GM21381 (cell line): ENCODE measurements around the gene SLC4A8.
"Not testable (repeated sequence)": the region's sequence is repeated elsewhere in the genome, so short reads cannot be mapped to it uniquely, and the experiment has no call there.

ENCODE experiments used
- ATAC-seq: cut with Tn5 transposase; IDR thresholded peaks from one replicate; pipeline ENCODE4 v1.9.1; 2021; ENCODE audit warnings: mild to moderate bottlenecking, moderate library complexity; ENCODE audit not compliant: unreplicated experiment

The SLC4A8 gene

DNA sequence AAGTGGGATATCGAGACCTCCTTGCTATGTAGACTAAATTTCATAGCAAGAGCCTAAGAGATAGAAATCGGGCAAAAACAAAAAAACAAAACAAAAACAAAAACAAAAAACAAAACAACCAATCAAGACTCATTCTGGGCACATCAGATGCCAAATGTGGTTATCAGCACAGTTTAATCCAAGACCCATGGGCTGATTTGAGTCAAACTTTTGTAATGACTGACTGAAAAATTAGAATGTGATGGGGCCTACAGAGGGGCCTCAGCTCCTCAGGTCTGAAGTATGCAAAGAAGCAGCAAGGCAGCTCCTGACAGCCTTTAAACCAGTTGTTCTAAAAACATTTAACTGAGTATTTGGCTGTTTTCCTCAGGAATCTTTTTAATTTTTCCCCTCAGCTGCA, 49.3 kb downstream of the SLC4A8 start:
- ATAC-seq = no peak

DNA sequence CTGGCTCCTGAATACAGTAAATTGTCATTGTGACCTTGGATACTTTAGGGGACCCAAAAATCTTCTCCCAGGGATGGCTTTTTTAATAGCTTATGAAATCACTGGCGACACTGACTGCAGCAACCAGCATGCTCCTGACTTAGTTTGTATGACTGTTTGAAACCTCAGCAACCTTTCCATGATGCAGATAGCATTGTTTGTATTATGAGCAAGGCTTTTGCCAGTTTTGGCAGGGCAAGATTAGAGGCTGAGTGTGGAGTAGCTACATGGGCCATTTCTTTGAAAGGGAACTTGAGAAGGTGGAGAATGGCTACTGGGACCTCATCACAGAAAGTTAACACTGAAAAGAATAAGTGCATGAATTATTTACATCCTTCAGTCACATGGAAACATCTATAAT, 50.9 kb downstream of the SLC4A8 start:
- ATAC-seq = no peak

DNA sequence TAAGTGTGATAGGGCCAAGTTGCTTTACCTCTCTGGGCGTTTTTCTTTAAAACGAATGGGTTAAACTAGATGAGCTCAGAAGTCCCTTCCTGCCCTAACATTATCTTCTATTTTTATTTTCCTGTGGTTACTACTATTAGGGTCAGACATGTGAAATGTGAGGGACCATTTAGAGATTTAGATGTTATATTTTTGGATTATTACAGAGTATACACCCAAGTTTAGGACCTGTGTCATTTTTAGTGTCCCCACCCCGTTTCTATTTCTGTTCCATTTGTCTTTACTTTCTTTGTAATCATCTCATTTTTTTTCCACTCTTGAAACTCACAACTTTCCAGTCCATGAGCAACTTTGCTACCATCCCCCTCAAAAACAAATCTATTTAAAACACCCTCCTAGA, 56.3 kb downstream of the SLC4A8 start:
- no peak for ATAC-seq

DNA sequence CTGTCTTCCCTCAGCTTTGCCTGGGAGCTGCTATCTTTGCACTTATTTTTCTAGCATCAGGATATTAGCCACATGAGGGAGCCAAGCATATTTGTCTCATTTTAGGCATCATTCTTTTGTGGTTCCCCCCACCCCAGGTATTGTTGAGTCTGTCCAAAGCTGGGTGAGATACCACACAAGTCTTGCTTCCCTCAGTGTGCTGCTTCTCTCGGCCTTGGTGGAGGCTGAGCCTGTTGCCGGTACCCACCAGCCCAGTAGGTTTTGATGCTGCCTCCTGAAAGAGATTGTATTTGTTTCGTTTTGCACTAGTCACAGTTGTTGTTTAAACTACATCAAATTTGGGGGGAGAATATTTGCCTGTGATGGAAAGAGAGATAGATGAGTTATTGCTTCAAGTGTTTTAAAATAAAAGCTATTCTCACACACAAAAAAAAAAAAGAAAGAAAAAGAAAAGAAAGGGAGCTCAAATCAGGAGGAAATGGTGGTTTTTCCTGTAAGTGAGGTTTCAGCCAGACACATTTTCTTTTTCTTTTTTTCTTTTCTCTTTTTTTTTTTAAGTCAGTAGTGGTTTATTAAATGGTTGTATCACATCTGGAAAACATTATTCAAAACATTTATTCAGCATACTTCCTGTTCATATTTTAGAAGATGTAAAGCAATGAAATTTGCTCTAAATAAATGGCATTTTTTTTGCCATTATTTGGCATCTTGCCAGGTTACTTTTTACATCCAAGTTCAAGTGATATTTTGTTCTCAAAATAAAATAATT, 58.5 kb downstream of the SLC4A8 start:
- no peak for ATAC-seq

DNA sequence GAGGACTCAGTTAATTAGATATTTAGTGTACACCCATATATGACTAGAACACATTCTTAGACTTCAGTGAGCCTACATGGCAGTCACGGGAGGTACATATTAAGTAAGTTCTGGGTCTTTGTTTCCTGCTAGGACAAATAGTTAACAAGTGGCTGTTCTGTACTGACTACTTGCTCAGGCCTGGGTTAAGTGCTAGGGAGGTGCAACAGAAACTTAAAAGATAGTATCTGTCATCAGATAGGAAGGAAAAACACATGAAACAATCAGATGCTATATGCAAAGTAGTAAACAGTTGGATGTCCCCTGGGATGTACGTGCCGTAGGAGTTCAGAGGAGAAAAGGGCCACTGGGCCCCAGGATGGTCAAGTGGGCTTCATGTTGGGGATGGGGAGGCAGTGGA, 59.5 kb downstream of the SLC4A8 start:
- ATAC-seq = no peak

DNA sequence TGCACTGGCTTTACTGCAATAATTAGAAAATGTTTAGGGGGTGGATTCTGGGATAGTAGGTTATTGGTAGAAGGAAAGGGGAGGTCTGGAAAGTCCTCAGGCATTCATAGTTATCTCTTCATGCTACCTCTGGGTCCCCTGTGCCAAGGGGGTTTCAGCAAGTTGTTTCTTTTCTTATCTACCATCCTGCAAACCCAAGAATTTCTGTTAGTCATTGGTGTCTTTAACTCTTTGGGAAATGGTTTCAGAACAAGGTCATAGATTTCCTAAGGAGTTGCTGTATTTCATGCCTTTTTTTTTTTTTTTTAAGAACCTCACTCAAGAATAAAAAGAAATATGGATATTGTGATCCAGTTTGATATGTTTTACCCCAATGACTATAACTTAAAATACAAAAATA, 63.6 kb downstream of the SLC4A8 start:
- no peak for ATAC-seq

DNA sequence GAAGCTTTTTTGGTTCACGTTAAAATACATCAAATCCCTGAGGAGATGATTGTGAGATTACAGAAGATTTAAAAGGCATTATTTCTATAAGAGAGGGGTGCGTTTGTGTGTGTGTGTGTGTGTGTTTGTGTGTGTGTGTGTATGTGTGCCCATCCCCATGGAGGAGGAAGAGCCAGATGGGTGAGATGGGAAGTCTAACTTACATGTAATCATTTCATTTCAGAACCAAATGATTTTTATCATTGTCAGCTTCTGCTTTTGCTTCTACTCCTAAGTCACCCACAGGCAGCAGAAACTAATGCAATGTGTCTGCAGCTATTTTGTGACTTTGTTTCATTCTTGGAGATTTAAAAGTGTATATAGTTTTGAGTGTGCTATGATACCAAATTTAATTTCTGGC, 68.7 kb downstream of the SLC4A8 start:
- no peak for ATAC-seq

DNA sequence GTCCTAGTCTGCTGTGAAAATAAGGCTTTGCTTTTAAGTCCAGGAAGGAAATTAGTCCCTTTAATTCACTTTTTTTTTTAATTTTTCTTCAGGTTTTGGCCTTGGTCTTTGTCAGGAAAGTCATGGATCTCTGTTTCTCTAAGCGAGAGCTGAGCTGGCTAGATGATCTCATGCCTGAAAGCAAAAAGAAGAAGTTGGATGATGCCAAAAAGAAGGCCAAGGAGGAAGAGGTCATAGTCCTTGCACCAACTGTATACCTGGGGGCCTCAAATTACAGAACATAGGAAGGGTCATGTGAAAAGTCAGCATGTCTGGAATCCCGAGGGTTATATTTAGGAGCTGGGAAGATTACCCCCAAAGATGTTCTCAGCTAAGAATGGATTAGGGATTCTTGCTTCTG, 72.3 kb downstream of the SLC4A8 start:
- ATAC-seq = no peak

DNA sequence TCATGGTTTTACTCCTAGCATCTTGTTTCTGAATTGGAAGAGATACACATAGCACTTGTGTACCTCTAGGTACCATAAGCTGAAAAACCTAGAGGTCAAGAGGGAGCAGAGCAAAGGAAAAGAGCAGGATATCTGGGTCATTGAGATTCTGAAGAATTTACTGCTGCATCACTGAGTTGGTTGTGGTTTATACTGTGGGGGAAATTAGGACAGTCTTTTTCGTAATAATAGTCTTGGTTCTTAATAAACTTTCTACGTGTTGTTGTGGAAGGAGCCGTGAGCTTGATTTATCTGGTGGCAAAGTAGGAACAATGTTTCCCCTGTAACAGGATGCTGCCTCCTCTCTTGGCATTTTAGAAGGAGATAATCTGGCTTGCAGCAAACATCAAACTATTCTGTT, 80.2 kb downstream of the SLC4A8 start:
- ATAC-seq = no peak

DNA sequence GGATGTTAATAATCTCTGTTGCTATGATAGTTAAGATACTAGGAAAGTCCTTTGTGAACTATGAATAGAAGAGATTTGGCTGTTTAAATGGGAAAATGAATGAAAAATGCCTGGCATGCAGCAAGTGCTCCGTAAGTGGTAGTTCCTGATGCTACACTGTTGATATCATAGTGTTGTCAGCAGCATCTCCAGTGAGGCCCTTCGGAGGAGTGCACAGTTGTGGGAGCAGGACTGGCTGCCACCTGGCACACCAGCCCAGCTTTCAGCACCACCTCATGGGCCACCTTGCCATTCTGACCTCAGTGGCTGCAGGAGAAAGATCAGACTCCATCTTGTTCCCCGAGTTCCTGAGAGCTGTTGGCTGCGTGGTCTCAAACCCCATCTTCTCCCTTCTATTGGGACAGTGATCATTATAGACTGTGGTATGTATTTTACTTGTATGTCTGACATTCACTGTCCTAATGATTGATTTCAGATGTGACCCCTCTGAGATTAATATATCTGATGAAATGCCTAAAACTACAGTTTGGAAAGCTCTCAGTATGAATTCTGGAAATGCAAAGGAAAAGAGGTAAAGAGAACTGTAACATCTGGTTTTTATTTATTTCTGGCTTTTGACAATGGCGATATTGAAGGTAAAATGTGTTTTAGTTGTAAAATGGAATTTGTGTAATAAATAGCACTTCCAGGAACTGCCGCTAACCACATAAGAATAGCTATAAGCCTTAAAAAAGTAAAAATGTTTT, 80.9 kb downstream of the SLC4A8 start:
- ATAC-seq = no peak

DNA sequence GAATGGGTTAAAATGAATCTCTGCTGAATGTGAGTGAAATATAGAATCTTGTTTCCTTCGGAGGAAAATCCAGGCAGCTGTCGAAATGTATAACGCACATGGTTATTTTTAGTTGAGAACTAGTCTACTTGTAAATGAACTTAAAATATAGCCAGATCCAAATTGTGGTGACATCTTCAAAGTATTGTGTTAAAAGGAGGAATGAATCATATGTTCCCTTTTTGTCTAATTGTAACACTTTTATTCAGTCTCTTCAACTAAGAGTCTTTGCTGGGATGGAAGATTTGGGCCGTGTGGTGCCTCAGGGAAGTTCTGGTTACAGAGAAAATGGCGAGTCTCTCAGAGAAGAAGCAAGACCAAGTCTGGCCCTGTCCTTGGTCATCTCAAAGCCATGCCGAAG, 82.5 kb downstream of the SLC4A8 start:
- no peak for ATAC-seq

DNA sequence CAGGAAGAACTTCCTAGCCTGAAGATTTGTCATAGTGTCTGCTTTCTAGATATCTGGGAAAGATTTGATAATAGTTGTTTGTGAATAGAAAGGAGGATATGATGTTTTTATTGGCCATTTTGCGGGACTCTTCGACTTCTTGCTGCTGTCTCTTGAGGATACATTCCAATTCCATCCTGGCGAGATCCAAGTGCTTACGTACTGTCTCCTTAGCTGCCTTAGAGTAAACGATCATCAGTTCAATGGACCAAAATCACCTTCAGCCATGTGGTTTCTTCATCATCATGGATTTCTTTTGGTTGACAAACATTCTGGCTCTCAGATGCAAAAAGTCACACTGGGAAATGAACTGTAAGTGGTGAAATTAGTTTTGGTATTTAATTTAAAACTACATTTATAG, 83.7 kb downstream of the SLC4A8 start:
- no peak for ATAC-seq

DNA sequence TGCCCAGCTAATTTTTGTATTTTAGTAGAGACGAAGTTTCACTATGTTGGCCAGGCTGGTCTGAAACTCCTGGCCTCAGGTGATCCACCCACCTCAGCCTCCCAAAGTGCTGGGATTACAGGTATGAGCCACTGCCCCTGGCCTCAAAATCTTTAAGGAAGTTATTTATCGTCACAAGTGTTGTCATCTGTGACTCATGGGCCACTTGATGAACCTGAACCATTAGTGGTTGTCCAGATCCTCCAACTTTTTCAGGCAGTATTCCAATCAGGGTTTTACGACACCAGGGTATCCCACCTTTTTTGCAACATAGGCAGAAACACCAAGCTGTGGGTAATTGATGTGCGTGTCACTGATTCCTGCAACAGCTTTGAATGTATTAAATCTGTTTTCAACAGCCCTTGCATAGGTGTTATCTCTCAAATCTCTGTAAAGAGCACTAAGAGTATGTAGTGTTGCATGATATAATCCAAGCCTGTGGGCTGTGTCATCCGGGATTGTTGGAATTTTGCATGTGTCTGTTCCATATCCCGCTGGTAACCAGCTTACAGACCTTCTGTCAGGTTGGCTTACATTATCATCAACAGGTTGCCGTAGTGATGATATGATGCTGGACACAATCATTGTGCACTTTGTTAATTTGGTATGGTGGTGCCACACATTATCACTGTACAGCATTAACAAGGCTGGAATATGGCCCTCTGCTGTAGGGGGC, 87.1 kb downstream of the SLC4A8 start:
- ATAC-seq = no peak

DNA sequence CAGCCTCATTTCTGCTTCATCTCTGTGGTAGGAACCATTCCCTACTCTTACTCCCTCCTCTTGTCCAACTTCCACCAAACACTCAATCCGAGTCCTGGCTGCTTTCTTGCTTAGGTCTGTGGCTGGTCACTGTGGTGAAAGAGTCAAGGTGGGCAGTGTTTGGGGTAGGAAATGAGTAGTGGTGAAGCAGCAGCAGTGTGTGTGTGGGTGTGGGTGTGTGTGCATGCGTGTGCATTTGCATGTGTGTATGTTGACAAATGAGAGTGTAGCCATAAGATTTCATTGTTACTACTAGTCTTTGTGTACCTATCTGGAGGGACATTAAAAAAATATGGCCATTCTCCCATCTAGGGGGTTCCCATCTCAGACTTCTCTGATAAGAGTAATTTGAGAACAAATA, 87.8 kb downstream of the SLC4A8 start:
- no peak for ATAC-seq

DNA sequence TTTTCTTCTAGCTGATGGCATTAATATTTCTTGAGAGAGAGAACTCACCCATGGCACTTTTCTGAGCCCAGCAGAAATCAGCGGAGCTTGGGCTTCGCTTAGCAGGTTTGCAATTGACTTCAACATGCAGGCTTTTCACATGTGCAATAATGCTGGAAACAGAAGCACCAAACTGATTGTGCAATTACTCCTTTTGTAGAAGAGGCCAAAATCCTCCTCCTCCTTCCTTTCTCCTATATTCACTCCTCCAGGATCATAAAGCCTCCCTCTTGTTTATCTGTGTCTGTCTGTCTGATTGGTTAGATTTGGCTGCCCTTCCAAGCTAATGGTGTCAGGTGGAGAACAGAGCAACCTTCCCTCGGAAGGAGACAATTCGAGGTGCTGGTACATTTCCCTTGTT, 90.4 kb downstream of the SLC4A8 start:
- ATAC-seq = not testable (repeated sequence)

DNA sequence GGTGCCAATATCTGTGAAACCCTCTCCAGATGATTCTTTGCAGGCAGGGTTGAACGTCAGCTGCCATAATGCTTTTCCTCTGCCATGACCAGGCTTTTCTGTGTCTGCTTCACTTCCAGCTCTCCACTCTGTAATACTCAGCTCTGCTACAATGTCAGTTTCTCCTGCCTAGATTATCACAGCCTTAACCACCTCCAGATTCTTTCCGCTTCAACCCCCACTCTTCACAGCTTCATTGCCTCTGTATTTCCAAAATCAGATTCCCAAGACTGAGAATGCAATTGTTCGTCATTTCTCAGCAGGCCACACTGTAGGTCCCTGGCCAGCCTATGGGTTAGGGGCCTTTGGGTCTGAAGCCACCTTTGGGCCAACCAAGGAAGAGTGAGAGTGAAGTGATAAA, 92.7 kb downstream of the SLC4A8 start:
- ATAC-seq = no peak

DNA sequence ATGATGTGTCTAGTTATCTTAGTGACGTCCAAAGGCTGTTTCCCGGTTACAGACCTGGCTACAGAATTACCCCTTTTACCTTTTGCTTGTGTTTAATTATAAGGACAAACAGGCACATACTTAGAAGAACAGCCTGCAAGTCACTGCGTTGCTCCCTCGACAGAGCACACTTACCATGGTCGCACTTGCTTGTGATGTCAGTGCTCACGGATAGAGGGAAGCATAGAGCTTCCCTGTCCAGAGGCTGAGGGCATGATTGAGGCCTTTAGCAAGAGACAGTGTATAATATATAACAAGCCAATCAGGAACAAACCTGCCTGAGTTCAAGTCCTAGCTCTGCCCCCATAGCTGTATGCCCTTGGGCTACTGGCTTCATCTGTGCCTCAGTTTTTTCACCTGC, 93.2 kb downstream of the SLC4A8 start:
- ATAC-seq = no peak

DNA sequence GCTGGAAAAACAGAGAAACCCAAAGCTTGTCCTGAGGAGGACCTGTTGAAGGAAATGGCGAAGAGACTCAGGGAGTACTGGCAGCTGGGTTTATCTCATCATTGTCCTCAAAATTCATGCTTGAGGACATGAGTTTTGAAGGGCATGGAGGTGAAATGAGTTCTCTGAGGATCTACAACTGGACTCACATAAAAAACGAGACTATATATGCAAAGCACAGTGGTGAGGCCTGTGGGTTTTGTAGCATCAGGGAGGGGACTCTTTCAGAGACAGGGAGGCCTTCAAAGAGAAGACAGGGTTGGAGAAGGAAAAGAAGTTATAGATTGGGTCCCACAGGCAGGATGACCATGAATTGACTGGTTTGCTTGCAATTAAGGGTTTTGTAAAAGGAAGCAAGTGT, 95.1 kb downstream of the SLC4A8 start:
- ATAC-seq = no peak

DNA sequence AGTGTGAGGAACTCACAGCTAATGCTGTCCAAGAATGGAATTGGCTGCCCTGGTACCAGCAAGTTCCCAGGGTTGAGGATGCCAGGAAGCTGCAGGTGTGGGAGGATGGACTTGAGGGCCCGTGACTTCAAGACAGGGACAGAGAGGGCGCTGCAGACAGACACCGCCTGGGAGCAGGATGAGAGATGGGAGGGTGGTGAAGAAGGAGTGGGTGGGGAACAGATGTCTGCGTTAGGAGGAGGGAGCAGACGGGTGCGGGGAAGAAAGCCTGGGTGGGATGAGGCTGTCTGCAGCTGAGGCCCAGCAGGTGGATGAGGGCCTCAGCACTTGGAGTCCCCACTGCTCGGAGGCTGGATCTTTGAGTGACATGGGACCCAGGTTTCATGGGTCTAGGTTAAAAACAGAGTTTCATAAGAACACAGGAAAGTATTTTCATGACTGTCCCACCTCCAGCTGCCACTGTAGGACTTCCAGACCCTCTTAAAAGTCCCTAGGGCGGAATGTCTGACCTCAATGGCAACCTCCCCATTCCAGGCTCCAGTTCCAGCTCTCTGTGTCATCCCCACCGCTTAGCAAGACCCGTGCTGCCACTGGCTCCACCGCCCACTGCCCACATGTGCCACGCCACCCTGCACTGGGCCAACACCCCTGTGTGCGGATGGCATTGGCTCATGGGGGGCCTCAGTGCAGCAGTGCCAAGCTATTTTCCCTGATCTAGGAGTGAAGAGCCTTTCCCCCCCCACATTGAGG, 96.1 kb downstream of the SLC4A8 start:
- no peak for ATAC-seq

DNA sequence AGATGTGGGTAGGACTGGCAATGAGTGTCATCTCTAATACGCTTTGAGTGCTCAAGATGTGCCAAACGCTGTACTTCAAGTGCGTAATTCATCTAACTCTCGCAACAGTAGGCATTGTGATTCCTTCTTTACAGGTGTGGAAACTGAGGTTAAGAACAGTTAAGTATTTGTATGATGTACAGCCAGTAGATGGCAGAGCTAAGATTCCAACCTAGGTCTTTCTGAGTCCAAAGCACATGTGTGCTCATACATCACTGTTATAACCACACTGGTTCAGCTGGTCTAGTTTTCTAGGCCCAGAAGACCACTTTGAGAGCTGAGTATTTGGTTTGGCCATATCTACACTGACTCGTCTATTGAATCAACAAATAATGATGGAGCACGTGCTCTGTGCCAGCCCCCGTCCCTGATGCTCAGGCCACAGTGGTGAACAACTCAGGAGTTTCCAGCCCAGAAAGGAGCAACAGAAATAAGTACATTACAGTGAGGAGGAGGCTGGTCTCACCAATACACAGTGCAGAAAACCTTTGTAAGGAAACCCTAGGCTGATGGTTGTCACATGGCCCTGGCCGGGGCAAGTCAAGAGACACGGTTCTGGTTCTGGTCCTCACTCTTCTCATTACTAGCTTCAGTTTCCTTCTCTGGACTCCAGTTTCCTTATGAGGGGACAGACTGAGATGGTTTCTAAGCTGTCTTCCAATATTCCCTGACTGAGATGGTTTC, 97.1 kb downstream of the SLC4A8 start:
- no peak for ATAC-seq

DNA sequence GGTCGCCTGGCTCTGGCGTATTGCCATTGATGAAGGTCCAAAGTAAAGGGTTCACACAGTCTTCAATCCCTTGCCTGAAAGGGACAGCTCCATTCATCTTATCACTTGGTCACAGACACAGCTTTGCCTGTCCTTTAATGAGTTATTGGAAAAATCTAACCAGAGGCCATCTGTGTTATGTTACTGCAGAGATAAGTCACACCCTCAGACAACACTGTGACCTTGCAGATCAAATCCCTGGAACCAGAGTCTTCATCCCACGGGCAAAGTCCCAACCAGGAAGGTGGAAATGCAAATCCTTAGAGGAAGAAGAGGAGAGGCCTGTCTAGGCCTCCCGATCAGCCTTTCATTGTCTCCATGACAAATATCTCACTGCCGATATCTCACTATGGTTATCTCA, 98.1 kb downstream of the SLC4A8 start:
- ATAC-seq = no peak
